Measurements from ENCODE around the gene TRPV3.

The TRPV3 gene

DNA sequence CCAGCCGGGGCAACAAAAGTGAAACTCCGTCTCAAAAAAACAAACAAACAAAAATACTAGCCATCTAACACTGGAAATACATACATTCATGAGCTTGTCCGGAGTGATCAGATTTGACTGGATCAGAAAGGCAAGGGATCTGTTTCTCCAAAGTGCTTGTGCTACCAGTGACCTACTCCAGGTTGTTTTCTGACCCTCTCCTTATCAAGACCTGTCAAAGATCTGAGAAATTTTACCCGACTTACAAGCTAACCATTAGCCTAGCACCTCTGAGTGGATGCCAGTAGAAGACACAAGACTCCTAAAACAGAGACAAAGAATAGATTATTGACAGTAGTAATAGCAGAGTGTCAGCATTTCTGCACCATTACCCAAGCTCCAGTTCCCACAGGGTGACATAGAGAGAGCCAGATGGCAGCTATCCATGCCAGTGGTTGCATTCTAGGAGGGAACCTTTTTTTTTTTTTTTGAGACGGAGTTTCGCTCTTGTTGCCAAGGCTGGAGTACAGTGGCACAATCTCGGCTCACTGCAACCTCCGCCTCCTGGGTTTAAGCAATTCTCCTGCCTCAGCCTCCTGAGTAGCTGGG is 72.0 kb downstream of the TRPV3 start:
- TF ChIP-seq, protein P1, sequence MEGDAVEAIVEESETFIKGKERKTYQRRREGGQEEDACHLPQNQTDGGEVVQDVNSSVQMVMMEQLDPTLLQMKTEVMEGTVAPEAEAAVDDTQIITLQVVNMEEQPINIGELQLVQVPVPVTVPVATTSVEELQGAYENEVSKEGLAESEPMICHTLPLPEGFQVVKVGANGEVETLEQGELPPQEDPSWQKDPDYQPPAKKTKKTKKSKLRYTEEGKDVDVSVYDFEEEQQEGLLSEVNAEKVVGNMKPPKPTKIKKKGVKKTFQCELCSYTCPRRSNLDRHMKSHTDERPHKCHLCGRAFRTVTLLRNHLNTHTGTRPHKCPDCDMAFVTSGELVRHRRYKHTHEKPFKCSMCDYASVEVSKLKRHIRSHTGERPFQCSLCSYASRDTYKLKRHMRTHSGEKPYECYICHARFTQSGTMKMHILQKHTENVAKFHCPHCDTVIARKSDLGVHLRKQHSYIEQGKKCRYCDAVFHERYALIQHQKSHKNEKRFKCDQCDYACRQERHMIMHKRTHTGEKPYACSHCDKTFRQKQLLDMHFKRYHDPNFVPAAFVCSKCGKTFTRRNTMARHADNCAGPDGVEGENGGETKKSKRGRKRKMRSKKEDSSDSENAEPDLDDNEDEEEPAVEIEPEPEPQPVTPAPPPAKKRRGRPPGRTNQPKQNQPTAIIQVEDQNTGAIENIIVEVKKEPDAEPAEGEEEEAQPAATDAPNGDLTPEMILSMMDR (IDR thresholded peaks at IDR 0.05; ENCODE audit: low read depth, low read length), result no peak
- no peak overlapping the region for H3K4me3 ChIP-seq (ENCODE audit: low read depth, low read length)

DNA sequence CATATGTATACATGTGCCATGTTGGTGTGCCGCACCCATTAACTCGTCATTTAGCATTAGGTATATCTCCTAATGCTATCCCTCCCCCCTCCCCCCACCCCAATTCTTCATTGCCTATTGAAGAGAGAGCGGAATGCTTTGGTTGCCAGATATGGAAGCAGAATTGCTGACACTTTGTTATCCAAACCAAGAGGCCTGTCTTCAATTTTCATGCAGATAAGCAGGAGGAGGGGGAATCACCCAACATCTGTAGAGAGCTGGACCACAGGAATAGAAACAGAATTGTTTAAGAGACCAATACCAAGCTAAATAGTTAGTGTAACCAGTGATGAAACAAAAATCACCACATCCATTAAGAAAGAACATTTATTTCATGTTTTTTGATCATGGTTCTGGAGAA is 74.8 kb downstream of the TRPV3 start:
- H3K4me3 ChIP-seq (ENCODE audit: low read depth, low read length), result no peak overlapping the region
- TF ChIP-seq, protein P1 (IDR thresholded peaks at IDR 0.05; ENCODE audit: low read depth, low read length), result no peak

- no peak overlapping the region for H3K4me3 ChIP-seq (ENCODE audit: low read depth, low read length)
- TF ChIP-seq, protein P1 (IDR thresholded peaks at IDR 0.05; ENCODE audit: low read depth, low read length), result no peak
These were observed 77.6 kb downstream of the TRPV3 start for GRCh38 chr17:3479988-3480387.

- H3K4me3 ChIP-seq (ENCODE audit: low read depth, low read length), result peak within 1 kb of the TSS; percentile 50
- TF ChIP-seq, protein P1 (IDR thresholded peaks at IDR 0.05; ENCODE audit: low read depth, low read length), result no peak
These were observed 81.6 kb downstream of the TRPV3 start, which contains the start of gene ASPA for GRCh38 chr17:3475812-3476610. ASPA (plus strand) TSS chr17:3475997; CDS start chr17:3476160, 163 bp downstream.

- TF ChIP-seq, protein P1 (IDR thresholded peaks at IDR 0.05; ENCODE audit: low read depth, low read length), result no peak
- H3K4me3 ChIP-seq (ENCODE audit: low read depth, low read length), result no peak overlapping the region
These were observed 82.3 kb downstream of the TRPV3 start for GRCh38 chr17:3475251-3475685.

- TF ChIP-seq, protein P1 (IDR thresholded peaks at IDR 0.05; ENCODE audit: low read depth, low read length), result no peak
- H3K4me3 ChIP-seq (ENCODE audit: low read depth, low read length), result no peak overlapping the region
These were observed 83.4 kb downstream of the TRPV3 start for GRCh38 chr17:3474212-3474611.

GRCh38 chr17:3472137-3472536 is 85.5 kb downstream of the TRPV3 start:
- TF ChIP-seq, protein P1 (IDR thresholded peaks at IDR 0.05; ENCODE audit: low read depth, low read length), result no peak
- H3K4me3 ChIP-seq (ENCODE audit: low read depth, low read length), result no peak overlapping the region
